A375 (cell line): ENCODE results near the gene EVX1. TPM values are rescaled to one million over a fixed set of nuclear protein-coding genes. Genes with fewer than 3 reads are reported as not detected.

Experiments used
- total RNA-seq: library from RNA; depleted of rRNA; stranded (reverse); fragments of >200 nt; shearing (Covaris generic); gene quantifications from 2 replicates; pipeline ENCODE4 v1.2.3, GENCODE V29; 2014; rRNA removed

Gene EVX1
- total RNA-seq, result not detected in 2 replicates

DNA sequence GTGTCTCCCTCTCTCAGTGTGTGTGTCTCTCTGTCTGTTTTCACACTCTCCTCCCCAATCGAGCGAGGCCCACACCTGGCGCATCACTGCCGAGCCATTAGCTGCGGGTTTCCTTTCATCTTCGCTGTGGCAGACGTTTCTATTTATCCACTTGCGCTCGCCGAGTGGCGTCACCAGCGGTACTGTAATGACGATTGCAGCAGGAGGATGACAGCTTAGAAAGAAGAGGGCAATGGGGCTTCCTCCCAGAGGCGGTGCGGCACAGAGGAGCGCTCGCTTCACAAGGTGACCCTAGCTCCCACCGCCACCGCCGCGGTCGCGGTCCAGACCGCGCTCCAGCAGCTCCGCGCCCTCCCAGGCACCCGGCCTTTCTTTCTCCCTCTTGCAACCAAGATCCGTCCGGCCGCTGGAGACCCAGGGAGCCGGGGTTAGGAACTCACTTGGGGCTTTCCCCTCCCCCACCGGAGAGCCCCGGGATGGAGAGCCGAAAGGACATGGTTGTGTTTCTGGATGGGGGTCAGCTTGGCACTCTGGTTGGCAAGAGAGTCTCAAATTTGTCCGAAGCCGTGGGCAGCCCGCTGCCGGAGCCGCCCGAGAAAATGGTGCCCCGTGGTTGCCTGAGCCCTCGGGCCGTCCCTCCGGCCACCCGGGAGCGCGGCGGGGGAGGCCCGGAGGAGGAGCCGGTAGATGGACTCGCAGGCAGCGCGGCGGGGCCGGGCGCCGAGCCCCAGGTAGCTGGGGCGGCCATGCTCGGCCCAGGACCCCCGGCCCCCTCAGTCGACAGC lies at the start of gene EVX1:
Gene EVX1, plus strand, starts transcription at position 248 of the 785 bp plus-strand sequence. Its CDS starts 229 bp downstream, at position 477.

GRCh38 chr7:27199849-27200760 lies 42.5 kb upstream of the EVX1 start, which contains the start of gene HOXA13:
HOXA13 (minus strand) TSS chr7:27200091; CDS start chr7:27200077, 14 bp downstream.

Other genes starting within 250 kb of the EVX1 start
- 0.94 and 1.1 TPM in 2 replicates for gene HOXA1, start 146.8 kb upstream of the EVX1 start, total RNA-seq
- gene HOXA2, start 140.1 kb upstream of the EVX1 start, total RNA-seq, result 1.4 TPM in 2 replicates
- gene HOXA4, start 112.0 kb upstream of the EVX1 start, total RNA-seq, result 2.9 and 4.0 TPM in 2 replicates
- 13.1 and 25.2 TPM in 2 replicates for gene HOXA5, start 99.1 kb upstream of the EVX1 start, total RNA-seq
- gene HOXA6, start 95.0 kb upstream of the EVX1 start, total RNA-seq, result 5.7 TPM in 2 replicates
- 2.5 and 2.6 TPM in 2 replicates for gene HOXA3, start 90.2 kb upstream of the EVX1 start, total RNA-seq
- not detected in 2 replicates for gene HOXA7, start 86.1 kb upstream of the EVX1 start, total RNA-seq
- 1.2 and 1.3 TPM in 2 replicates for gene HOXA9, start 77.3 kb upstream of the EVX1 start, total RNA-seq
- 14.8 and 16.1 TPM in 2 replicates for gene HOXA10, start 68.5 kb upstream of the EVX1 start, total RNA-seq
- 1.2 TPM in 2 replicates for gene HOXA11, start 57.6 kb upstream of the EVX1 start, total RNA-seq
- gene HOXA13, start 42.7 kb upstream of the EVX1 start, total RNA-seq, result 0.11 and 0.26 TPM in 2 replicates